Omental fat pad (tissue), 4 donors: ENCODE data around the gene IL1RAPL2. TPM values are rescaled to one million over a fixed set of nuclear protein-coding genes. Genes with fewer than 3 reads are reported as not detected.

ENCODE experiments used
- ATAC-seq: fragments of 150-250 bp; one replicate; pipeline ENCODE4 v1.9.1; 2016; ENCODE audit warnings: mild to moderate bottlenecking, moderate library complexity; ENCODE audit not compliant: low FRiP score
- DNase-seq: peaks from one replicate; pipeline ENCODE4 v3.0.0-alpha.2; 2019; ENCODE audit warnings: low spot score
- CTCF ChIP-seq, 3 donors: fragments of 450-650 bp; IDR thresholded peaks; one replicate each; pipeline ENCODE4 v1.5.1; 2016 to 2017; ENCODE audit warnings: antibody characterized with exemption in 3 of 3, mild to moderate bottlenecking in 3 of 3, moderate library complexity in 2 of 3
- total RNA-seq, 4 donors: library from RNA; depleted of rRNA; stranded (reverse); fragments of >200 nt; gene quantifications; one replicate each; pipeline ENCODE4 v1.1.0, GENCODE V29; 2016

Gene IL1RAPL2
- total RNA-seq, 4 donors from 2014 or later = 0.09 TPM; not detected in 3

- no peak for TF ChIP-seq CTCF (IDR thresholded peaks at IDR 0.05)
- no peak for ATAC-seq
These were observed 897.5 kb downstream of the IL1RAPL2 start for GRCh38 chrX:105463473-105463872.

GRCh38 chrX:105464618-105465017, 898.6 kb downstream of the IL1RAPL2 start:
- DNase-seq = no peak
- TF ChIP-seq CTCF (IDR thresholded peaks at IDR 0.05) = no peak
- no peak for ATAC-seq

More at GRCh38 chrX:105463473-105463872, 897.5 kb downstream of the IL1RAPL2 start:
- DNase-seq = no peak

- no peak for ATAC-seq
- no peak for DNase-seq
- no peak for TF ChIP-seq CTCF (IDR thresholded peaks at IDR 0.05)
These were observed 902.7 kb downstream of the IL1RAPL2 start for GRCh38 chrX:105468741-105469140.

GRCh38 chrX:105471597-105471996, 905.6 kb downstream of the IL1RAPL2 start:
- no peak for ATAC-seq
- no peak for DNase-seq
- TF ChIP-seq CTCF (IDR thresholded peaks at IDR 0.05) = no peak

- TF ChIP-seq CTCF (IDR thresholded peaks at IDR 0.05) = no peak
- DNase-seq = no peak
- ATAC-seq = no peak
These were observed 909.8 kb downstream of the IL1RAPL2 start for GRCh38 chrX:105475801-105476200.

GRCh38 chrX:105477351-105477750, 911.4 kb downstream of the IL1RAPL2 start:
- DNase-seq = no peak
- no peak for TF ChIP-seq CTCF (IDR thresholded peaks at IDR 0.05)
- no peak for ATAC-seq

- no peak for TF ChIP-seq CTCF (IDR thresholded peaks at IDR 0.05)
- DNase-seq = no peak
- no peak for ATAC-seq
These were observed 914.8 kb downstream of the IL1RAPL2 start for GRCh38 chrX:105480646-105481310.
